Loucy (cell line): Measurements from ENCODE around the gene SPTLC1.

ENCODE experiments used
- CTCF ChIP-seq: fragments of 200-600 bp; sonication (generic); conservative IDR thresholded peaks from 2 replicates; pipeline ENCODE4 v1.5.1; 2014; ENCODE audit warnings: mild to moderate bottlenecking, antibody characterized with exemption, low read length
- EZH2phosphoT487 ChIP-seq: fragments of 200-600 bp; IDR thresholded peaks from 2 replicates; pipeline ENCODE4 v1.6.1; 2018; ENCODE audit warnings: antibody characterized with exemption, mild to moderate bottlenecking, moderate library complexity, borderline replicate concordance

- TF ChIP-seq CTCF (no peak), EZH2phosphoT487 (no peak)
Observed at GRCh38 chr9:92100237-92100911, 14.8 kb downstream of the SPTLC1 start.
